DMS 273 (cell line): ENCODE results near the gene PARP8.

Experiments used
- DNase-seq: peaks from one replicate; lab custom pipeline; 2025; ENCODE audit not compliant: unreplicated experiment; lab: John Stamatoyannopoulos, UW

Gene PARP8

GRCh38 chr5:50724262-50724661 is 57.8 kb downstream of the PARP8 start:
- DNase-seq: no peak

GRCh38 chr5:50725800-50726474 is 59.5 kb downstream of the PARP8 start:
- no peak for DNase-seq

- DNase-seq: no peak
These were observed 60.2 kb downstream of the PARP8 start for GRCh38 chr5:50726475-50727148.

- DNase-seq: no peak
These were observed 60.7 kb downstream of the PARP8 start for GRCh38 chr5:50727149-50727496.

GRCh38 chr5:50727845-50728244 is 61.4 kb downstream of the PARP8 start:
- DNase-seq: no peak

- DNase-seq: peak; percentile 1
These were observed 63.9 kb downstream of the PARP8 start for GRCh38 chr5:50730336-50730735.

- no peak for DNase-seq
These were observed 64.4 kb downstream of the PARP8 start for GRCh38 chr5:50730841-50731240.

- no peak for DNase-seq
These were observed 67.3 kb downstream of the PARP8 start for GRCh38 chr5:50733741-50734140.

GRCh38 chr5:50738864-50739263 is 72.4 kb downstream of the PARP8 start:
- no peak for DNase-seq

- DNase-seq: no peak
These were observed 74.4 kb downstream of the PARP8 start for GRCh38 chr5:50740832-50741231.

GRCh38 chr5:50744776-50745175 is 78.3 kb downstream of the PARP8 start:
- no peak for DNase-seq

- DNase-seq: no peak
These were observed 78.9 kb downstream of the PARP8 start for GRCh38 chr5:50745221-50745910.

GRCh38 chr5:50749181-50749580 is 82.7 kb downstream of the PARP8 start:
- DNase-seq: no peak

- no peak for DNase-seq
These were observed 83.4 kb downstream of the PARP8 start for GRCh38 chr5:50749873-50750272.

GRCh38 chr5:50751064-50751657 is 84.7 kb downstream of the PARP8 start:
- peak; percentile 64 for DNase-seq

- DNase-seq: no peak
These were observed 86.4 kb downstream of the PARP8 start for GRCh38 chr5:50752800-50753199.

- no peak for DNase-seq
These were observed 93.3 kb downstream of the PARP8 start for GRCh38 chr5:50759526-50760270.

- DNase-seq: no peak
These were observed 96.9 kb downstream of the PARP8 start for GRCh38 chr5:50763351-50763750.

GRCh38 chr5:50763846-50764245 is 97.4 kb downstream of the PARP8 start:
- DNase-seq: no peak

- no peak for DNase-seq
These were observed 99.6 kb downstream of the PARP8 start for GRCh38 chr5:50766042-50766441.

GRCh38 chr5:50766462-50766861 is 100.0 kb downstream of the PARP8 start:
- DNase-seq: no peak
